Sigmoid colon (tissue), 7 donors: ENCODE measurements around the gene UBR2. TPM values are rescaled to one million over a fixed set of nuclear protein-coding genes. Genes with fewer than 3 reads are reported as not detected.

Source experiments
- DNase-seq: peaks from one replicate; pipeline ENCODE4 v3.0.0-alpha.2; 2019
- H3K27ac ChIP-seq, 4 donors: fragments of 200-600 bp; sonication (generic); one replicate each; pipeline ENCODE4 v1.5.1; 2016 to 2019; ENCODE audit warnings: mild to moderate bottlenecking in 1 of 4
- H3K27me3 ChIP-seq, 3 donors: fragments of 200-600 bp; sonication (generic); one replicate each; pipeline ENCODE4 v1.5.1; 2019; ENCODE audit warnings: mild to moderate bottlenecking in 1 of 3
- H3K36me3 ChIP-seq, 4 donors: fragments of 200-600 bp; sonication (generic); one replicate each; pipeline ENCODE4 v1.5.1; 2016 to 2019
- H3K4me1 ChIP-seq, 4 donors: fragments of 200-600 bp; sonication (generic); one replicate each; pipeline ENCODE4 v1.5.1; 2017 to 2019
- H3K4me3 ChIP-seq, 4 donors: fragments of 200-600 bp; sonication (generic); one replicate each; pipeline ENCODE4 v1.5.1; 2017 to 2019; ENCODE audit warnings: mild to moderate bottlenecking in 2 of 4, moderate library complexity in 1 of 4
- H3K9me3 ChIP-seq, 4 donors: fragments of 200-600 bp in 3 of 4; sonication (generic) in 3 of 4; one replicate each; pipeline versions ENCODE4 v1.5.1 to v1.6.1; 2013 to 2019
- CTCF ChIP-seq, 4 experiments: fragments of 450-650 bp in 3 of 4; fragments of 200-600 bp in 1 of 4; IDR thresholded peaks; one replicate each; pipeline ENCODE4 v1.5.1; 2016 to 2019; ENCODE audit warnings: antibody characterized with exemption in 4 of 4, mild to moderate bottlenecking in 3 of 4, moderate library complexity in 2 of 4
- EP300 ChIP-seq, 4 donors: sonication (generic); formaldehyde crosslinking; IDR thresholded peaks; one replicate each; pipeline ENCODE4 v1.6.1; 2017; ENCODE audit warnings: antibody characterized with exemption in 4 of 4
- POLR2A ChIP-seq, 2 donors: fragments of 450-650 bp; IDR thresholded peaks; one replicate each; pipeline ENCODE4 v1.6.1; 2016; ENCODE audit warnings: antibody characterized with exemption in 2 of 2, mild to moderate bottlenecking in 2 of 2, moderate library complexity in 2 of 2
- POLR2AphosphoS5 ChIP-seq, 4 donors: sonication (generic); formaldehyde crosslinking; IDR thresholded peaks; one replicate each; pipeline ENCODE4 v1.6.1; 2017; ENCODE audit warnings: antibody characterized with exemption in 4 of 4
- WGBS, 2 donors: extraction: QIAGEN DNeasy Blood & Tissue Kit; methylation state at CpG; one replicate each; pipeline ENCODE4 v1.1.7; 2013; 5-methylcytosine and 5-hydroxymethylcytosine counted together
- intact Hi-C: fragments of 100-400 bp; cut with DNase I; formaldehyde crosslinking; loops from one replicate; pipeline ENCODE4 v1.15.1; 2023
- polyA plus RNA-seq, 3 donors: library from polyadenylated mRNA; stranded (reverse); fragments of 200-250 nt; gene quantifications; one replicate each; pipeline ENCODE4 v1.2.3, GENCODE V29; 2013
- total RNA-seq, 4 donors: library from RNA; depleted of rRNA; stranded (reverse); fragments of >200 nt; gene quantifications; one replicate each; pipeline ENCODE4 v1.1.0, GENCODE V29; 2016
- donor health status: healthy with polysubstance abuse.
- donor health status: Bipolar disorder and iron deficiency.
- donor health status: healthy.

The UBR2 gene
- total and polyA plus RNA-seq, 7 donors: 6.6 to 34.3 (median 30.4) TPM

- TF ChIP-seq POLR2AphosphoS5 (IDR thresholded peaks at IDR 0.05) (no peak), POLR2A (IDR thresholded peaks at IDR 0.05) (no peak), EP300 (IDR thresholded peaks at IDR 0.05) (no peak), CTCF (IDR thresholded peaks at IDR 0.05) (no peak)
- H3K36me3 ChIP-seq: no peaks in the 10 kb centered on the region
- DNase-seq: no peak
- no peak overlapping the region for H3K4me3 ChIP-seq
- intact Hi-C loops: no loop called here
- no peaks in the 10 kb centered on the region for H3K27me3 ChIP-seq
- H3K4me1 ChIP-seq: peaks cover 0 to 7% (median 0%) of the 10 kb centered on the region in 4 donors
- WGBS, 2 donors: 51 to 83% methylated on average over 9 of the region's 9 CpGs
- peaks cover 0 to 6% (median 2%) of the 10 kb centered on the region in 4 donors for H3K9me3 ChIP-seq
- no peak overlapping the region for H3K27ac ChIP-seq
These were observed 146.5 kb downstream of the UBR2 start for GRCh38 chr6:42710316-42710715.

- 90 to 91% methylated on average over 5 of the region's 5 CpGs for WGBS, 2 donors
- no peak overlapping the region for H3K27ac ChIP-seq
- H3K4me3 ChIP-seq: no peak overlapping the region
- TF ChIP-seq POLR2AphosphoS5 (IDR thresholded peaks at IDR 0.05): no peak
- no peak for TF ChIP-seq CTCF (IDR thresholded peaks at IDR 0.05)
- no peak for TF ChIP-seq POLR2A (IDR thresholded peaks at IDR 0.05)
- no peak for TF ChIP-seq EP300 (IDR thresholded peaks at IDR 0.05)
- no peaks in the 10 kb centered on the region for H3K27me3 ChIP-seq
- peaks cover 0 to 7% (median 0%) of the 10 kb centered on the region in 4 donors for H3K4me1 ChIP-seq
- DNase-seq: no peak
- intact Hi-C loops: no loop called here
- no peaks in the 10 kb centered on the region for H3K36me3 ChIP-seq
- peaks cover 0 to 6% (median 2%) of the 10 kb centered on the region in 4 donors for H3K9me3 ChIP-seq
These were observed 148.1 kb downstream of the UBR2 start for GRCh38 chr6:42711930-42712329.

- Histone ChIP-seq H3K4me3 (no peak overlapping the region), H3K27ac (no peak overlapping the region), H3K27me3 (no peaks in the 10 kb centered on the region), H3K36me3 (no peaks in the 10 kb centered on the region), H3K9me3 (peaks cover 0 to 6% (median 2%) of the 10 kb centered on the region in 4 donors), H3K4me1 (peaks cover 0 to 7% (median 0%) of the 10 kb centered on the region in 4 donors)
- intact Hi-C loops: no loop called here
- TF ChIP-seq CTCF (IDR thresholded peaks at IDR 0.05) (no peak), POLR2A (IDR thresholded peaks at IDR 0.05) (no peak), POLR2AphosphoS5 (IDR thresholded peaks at IDR 0.05) (no peak)
- no peak for DNase-seq
- WGBS, 2 donors: 72 to 80% methylated on average over 4 of the region's 4 CpGs
These were observed 150.4 kb downstream of the UBR2 start for GRCh38 chr6:42714098-42714761.

GRCh38 chr6:42715871-42716270 lies 152.0 kb downstream of the UBR2 start:
- no peak for DNase-seq
- Histone ChIP-seq H3K9me3 (peaks cover 0 to 6% (median 2%) of the 10 kb centered on the region in 4 donors), H3K27ac (no peak overlapping the region), H3K4me3 (no peak overlapping the region), H3K27me3 (no peaks in the 10 kb centered on the region), H3K36me3 (no peaks in the 10 kb centered on the region), H3K4me1 (no peaks in the 10 kb centered on the region)
- intact Hi-C loops: no loop called here
- TF ChIP-seq CTCF (IDR thresholded peaks at IDR 0.05) (no peak), POLR2A (IDR thresholded peaks at IDR 0.05) (no peak), EP300 (IDR thresholded peaks at IDR 0.05) (no peak), POLR2AphosphoS5 (IDR thresholded peaks at IDR 0.05) (no peak)
- 84 to 88% methylated on average over 4 of the region's 4 CpGs for WGBS, 2 donors

GRCh38 chr6:42720739-42721138 lies 156.9 kb downstream of the UBR2 start:
- TF ChIP-seq CTCF (IDR thresholded peaks at IDR 0.05): no peak
- no peak for DNase-seq
- H3K36me3 ChIP-seq: peaks cover 0 to 22% (median 0%) of the 10 kb centered on the region in 4 donors
- WGBS, 2 donors: 53 to 75% methylated on average over 8 of the region's 8 CpGs
- no peak overlapping the region for H3K4me3 ChIP-seq
- H3K4me1 ChIP-seq: peaks cover 0 to 14% (median 1%) of the 10 kb centered on the region in 4 donors
- no peaks in the 10 kb centered on the region for H3K9me3 ChIP-seq
- intact Hi-C loops: no loop called here
- no peak overlapping the region for H3K27ac ChIP-seq
- H3K27me3 ChIP-seq: no peaks in the 10 kb centered on the region
